Renal cortex interstitium (tissue), 15 donors: ENCODE results near the gene MRPL19. TPM values are rescaled to one million over a fixed set of nuclear protein-coding genes. Genes with fewer than 3 reads are reported as not detected.
A peak's percentile ranks its signal among the peaks of the same experiment; 100 is the strongest.

ENCODE experiments used
- DNase-seq, 11 donors: peaks; one replicate each; pipeline ENCODE4 v3.0.0-alpha.2; 2013; ENCODE audit warnings: low read depth in 9 of 11, low spot score in 4 of 11; ENCODE audit errors: extremely low read depth in 1 of 11
- long read RNA-seq, 16 experiments: transcript quantifications; one replicate each; lab custom pipeline, GENCODE V29; 2026
- polyA plus RNA-seq, 3 donors: library from polyadenylated mRNA; unstranded; fragments of 120-200 nt; gene quantifications; one replicate each; pipeline ENCODE4 v1.2.1, GENCODE V29; 2013; ENCODE audit not compliant: insufficient read length in 3 of 3

The MRPL19 gene
- 10 to 100 TPM; 61.3 to 63.2 (median 62.9) TPM for polyA plus RNA-seq
- long read RNA-seq, donor 1, transcript MRPL19-202 (6 exons, 3,479 nt) = major isoform, 9 of 35 reads
- long read RNA-seq, donor 1, partial matches to known transcripts = 24 of 35 reads
- long read RNA-seq, donor 1, other reads (novel, unspliced or antisense) = 0 of 35 reads
- long read RNA-seq, donor 2, transcript MRPL19-202 (6 exons, 3,479 nt) = major isoform, 16 of 28 reads
- long read RNA-seq, donor 2, partial matches to known transcripts = 12 of 28 reads
- long read RNA-seq, donor 2, other reads (novel, unspliced or antisense) = 0 of 28 reads
- long read RNA-seq, donor 3, transcript MRPL19-202 (6 exons, 3,479 nt) = major isoform, 33 of 64 reads
- long read RNA-seq, donor 3, partial matches to known transcripts = 28 of 64 reads
- long read RNA-seq, donor 3, other reads (novel, unspliced or antisense) = 0 of 64 reads
- long read RNA-seq, donor 4, transcript MRPL19-202 (6 exons, 3,479 nt) = major isoform, 14 of 29 reads
- long read RNA-seq, donor 4, partial matches to known transcripts = 13 of 29 reads
- long read RNA-seq, donor 4, other reads (novel, unspliced or antisense) = 0 of 29 reads
- long read RNA-seq, donor 5 = 0 reads
- long read RNA-seq, donor 6, transcript MRPL19-202 (6 exons, 3,479 nt) = major isoform, 20 of 44 reads
- long read RNA-seq, donor 6, partial matches to known transcripts = 19 of 44 reads
- long read RNA-seq, donor 6, other reads (novel, unspliced or antisense) = 0 of 44 reads
- long read RNA-seq, donor 7, transcript MRPL19-202 (6 exons, 3,479 nt) = major isoform, 20 of 37 reads
- long read RNA-seq, donor 7, partial matches to known transcripts = 8 of 37 reads
- long read RNA-seq, donor 7, other reads (novel, unspliced or antisense) = 5 of 37 reads
- long read RNA-seq, donor 8, transcript MRPL19-202 (6 exons, 3,479 nt) = major isoform, 46 of 95 reads
- long read RNA-seq, donor 8, partial matches to known transcripts = 45 of 95 reads
- long read RNA-seq, donor 8, other reads (novel, unspliced or antisense) = 0 of 95 reads
- long read RNA-seq, donor 9, transcript MRPL19-202 (6 exons, 3,479 nt) = major isoform, 28 of 50 reads
- long read RNA-seq, donor 9, partial matches to known transcripts = 18 of 50 reads
- long read RNA-seq, donor 9, other reads (novel, unspliced or antisense) = 0 of 50 reads
- long read RNA-seq, donor 10, transcript MRPL19-202 (6 exons, 3,479 nt) = major isoform, 17 of 45 reads
- long read RNA-seq, donor 10, partial matches to known transcripts = 26 of 45 reads
- long read RNA-seq, donor 10, other reads (novel, unspliced or antisense) = 0 of 45 reads
- long read RNA-seq, donor 11, transcript MRPL19-202 (6 exons, 3,479 nt) = major isoform, 21 of 36 reads
- long read RNA-seq, donor 11, partial matches to known transcripts = 13 of 36 reads
- long read RNA-seq, donor 11, other reads (novel, unspliced or antisense) = 0 of 36 reads
- long read RNA-seq, donor 12, transcript MRPL19-202 (6 exons, 3,479 nt) = major isoform, 12 of 29 reads
- long read RNA-seq, donor 12, partial matches to known transcripts = 15 of 29 reads
- long read RNA-seq, donor 12, other reads (novel, unspliced or antisense) = 0 of 29 reads
- long read RNA-seq, donor 13, transcript MRPL19-202 (6 exons, 3,479 nt) = major isoform, 34 of 148 reads
- long read RNA-seq, donor 13, partial matches to known transcripts = 102 of 148 reads
- long read RNA-seq, donor 13, other reads (novel, unspliced or antisense) = 8 of 148 reads
- long read RNA-seq, donor 14, transcript MRPL19-202 (6 exons, 3,479 nt) = major isoform, 27 of 53 reads
- long read RNA-seq, donor 14, transcript MRPL19-205 (5 exons, 744 nt) = minor isoform, 6 of 53 reads
- long read RNA-seq, donor 14, partial matches to known transcripts = 11 of 53 reads
- long read RNA-seq, donor 14, other reads (novel, unspliced or antisense) = 7 of 53 reads
- long read RNA-seq, donor 15, transcript MRPL19-202 (6 exons, 3,479 nt) = major isoform, 11 of 17 reads
- long read RNA-seq, donor 15, partial matches to known transcripts = 0 of 17 reads
- long read RNA-seq, donor 15, other reads (novel, unspliced or antisense) = 0 of 17 reads
- long read RNA-seq, donor 16, transcript MRPL19-202 (6 exons, 3,479 nt) = major isoform, 54 of 60 reads
- long read RNA-seq, donor 16, partial matches to known transcripts = 0 of 60 reads
- long read RNA-seq, donor 16, other reads (novel, unspliced or antisense) = 0 of 60 reads

DNA sequence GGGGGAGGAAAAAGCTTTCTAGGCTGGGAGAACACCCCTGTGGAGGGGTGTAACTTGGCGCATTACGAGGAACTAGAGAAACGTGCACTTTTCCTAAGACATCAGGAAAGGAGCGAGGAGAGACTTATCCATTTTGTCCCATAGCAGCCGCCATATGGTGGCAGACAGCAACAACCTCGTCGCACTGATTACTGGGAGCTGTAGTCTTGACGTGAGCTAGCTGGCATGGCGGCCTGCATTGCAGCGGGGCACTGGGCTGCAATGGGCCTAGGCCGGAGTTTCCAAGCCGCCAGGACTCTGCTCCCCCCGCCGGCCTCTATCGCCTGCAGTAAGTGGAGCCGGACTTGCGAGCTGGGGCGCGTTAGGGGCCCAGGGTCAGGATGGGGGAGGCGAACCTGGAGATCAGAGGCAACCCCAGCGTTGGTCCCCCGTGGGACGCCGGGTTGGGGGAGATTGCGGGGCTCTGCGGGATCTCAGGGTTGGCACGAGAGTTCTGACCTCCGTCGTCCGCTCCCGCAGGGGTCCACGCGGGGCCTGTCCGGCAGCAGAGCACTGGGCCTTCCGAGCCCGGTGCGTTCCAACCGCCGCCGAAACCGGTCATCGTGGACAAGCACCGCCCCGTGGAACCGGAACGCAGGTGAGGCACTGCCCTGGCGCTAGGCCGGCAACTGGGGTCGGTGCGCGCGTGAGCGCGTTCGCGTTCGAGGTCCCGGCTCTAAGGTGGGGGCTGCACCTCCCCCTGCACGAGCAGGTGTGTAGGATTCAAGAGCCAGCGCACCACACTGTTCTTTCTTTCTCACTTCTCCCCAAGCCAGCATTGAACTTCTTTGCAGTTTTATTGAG is at the start of gene MRPL19:
MRPL19 (plus strand) TSS at position 201 of the 843 bp plus-strand sequence; CDS start at position 226, 25 bp downstream.
- DNase-seq = peak; percentile 72 to 92 (median 88)

DNA sequence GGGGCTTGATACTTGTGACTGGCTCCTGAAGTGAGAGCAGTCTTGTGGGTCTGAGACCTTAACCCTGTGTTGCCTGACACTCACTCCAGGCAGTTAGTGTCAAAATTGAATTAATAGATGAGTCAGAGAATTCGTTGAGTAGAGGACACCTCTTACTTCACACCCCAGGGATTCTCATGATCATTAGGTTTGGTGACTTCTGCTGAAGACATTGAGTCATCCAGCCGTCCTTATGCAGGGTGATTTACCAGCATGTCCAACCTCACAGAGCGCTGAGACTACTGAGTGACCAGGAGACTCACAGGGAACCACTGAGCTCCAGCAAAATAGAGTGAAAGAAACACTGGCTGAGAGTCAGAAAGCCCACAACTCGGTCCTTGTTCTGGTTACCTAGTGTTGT is 49.8 kb upstream of the MRPL19 start:
- no peak for DNase-seq

DNA sequence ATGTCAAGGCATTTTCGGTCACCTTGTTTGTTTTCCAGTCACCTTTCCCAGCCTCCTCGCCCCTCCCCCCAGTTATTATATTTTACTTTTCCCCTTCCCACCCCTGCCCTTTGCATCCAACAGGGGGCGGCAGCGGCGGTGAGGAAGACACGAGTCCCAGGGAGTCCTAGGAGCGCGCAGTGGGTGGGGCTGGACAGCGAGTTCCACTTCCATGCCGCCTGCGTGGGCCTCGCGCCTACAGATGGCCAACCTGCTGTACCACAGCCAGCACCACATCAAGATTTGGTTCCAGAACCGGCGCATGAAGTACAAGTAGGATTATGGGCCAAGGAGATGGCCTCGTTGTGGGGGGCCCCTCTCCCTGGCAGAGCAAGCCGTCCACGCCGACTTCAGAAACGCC is 48.6 kb upstream of the MRPL19 start:
- DNase-seq = no peak

DNA sequence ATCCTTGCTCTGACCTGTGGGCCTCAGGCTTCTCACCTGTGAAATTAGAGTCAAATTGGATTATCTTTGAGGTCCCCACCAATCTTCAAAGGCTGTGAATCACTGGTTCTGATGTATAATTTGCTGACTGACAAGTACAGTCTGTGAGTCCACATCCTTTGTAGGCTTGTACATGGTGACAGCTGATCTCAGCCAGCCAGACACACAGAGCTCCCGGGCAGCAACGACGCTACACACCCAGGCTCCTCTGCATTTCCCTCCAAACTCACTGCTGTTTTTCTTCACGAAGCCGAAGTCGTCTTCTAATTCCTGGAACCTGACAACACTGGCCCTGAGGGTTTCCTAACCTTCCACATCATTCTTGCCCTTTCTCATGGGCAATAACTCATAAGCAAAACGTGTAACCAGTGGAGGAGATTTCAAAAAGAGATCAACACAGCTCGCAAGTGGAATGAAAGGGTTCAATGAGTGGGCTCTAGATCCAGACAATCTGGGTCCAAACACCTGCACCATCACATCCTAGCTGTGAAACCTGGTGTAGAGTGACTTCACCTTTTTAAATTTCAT is 47.9 kb upstream of the MRPL19 start:
- DNase-seq = no peak

DNA sequence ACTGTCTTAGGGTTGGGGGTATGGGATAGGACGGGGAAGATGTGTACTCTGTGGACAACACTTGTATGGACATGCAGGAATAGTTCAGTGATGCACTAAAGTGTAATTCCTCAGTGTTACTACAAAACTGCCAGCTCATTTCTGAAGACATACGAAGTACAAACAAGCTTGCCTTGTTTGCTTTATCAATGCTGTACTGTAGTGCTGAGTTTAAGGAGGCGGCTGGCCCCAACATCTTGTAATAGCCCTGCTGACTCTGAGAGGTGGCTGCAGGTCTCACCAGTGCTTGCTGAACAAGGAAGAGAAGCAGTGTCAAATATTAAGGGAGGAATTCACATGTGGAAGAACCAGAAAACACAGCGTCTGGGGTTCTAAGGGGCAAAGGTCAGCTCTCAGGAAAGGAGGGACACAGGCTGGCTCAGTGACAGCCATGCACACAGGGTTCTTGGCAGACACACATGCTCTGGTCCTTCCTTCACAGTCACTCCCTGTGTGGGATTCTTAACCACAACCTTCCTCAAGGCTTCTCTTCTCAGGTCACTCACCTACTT is 46.0 kb upstream of the MRPL19 start:
- DNase-seq = no peak

DNA sequence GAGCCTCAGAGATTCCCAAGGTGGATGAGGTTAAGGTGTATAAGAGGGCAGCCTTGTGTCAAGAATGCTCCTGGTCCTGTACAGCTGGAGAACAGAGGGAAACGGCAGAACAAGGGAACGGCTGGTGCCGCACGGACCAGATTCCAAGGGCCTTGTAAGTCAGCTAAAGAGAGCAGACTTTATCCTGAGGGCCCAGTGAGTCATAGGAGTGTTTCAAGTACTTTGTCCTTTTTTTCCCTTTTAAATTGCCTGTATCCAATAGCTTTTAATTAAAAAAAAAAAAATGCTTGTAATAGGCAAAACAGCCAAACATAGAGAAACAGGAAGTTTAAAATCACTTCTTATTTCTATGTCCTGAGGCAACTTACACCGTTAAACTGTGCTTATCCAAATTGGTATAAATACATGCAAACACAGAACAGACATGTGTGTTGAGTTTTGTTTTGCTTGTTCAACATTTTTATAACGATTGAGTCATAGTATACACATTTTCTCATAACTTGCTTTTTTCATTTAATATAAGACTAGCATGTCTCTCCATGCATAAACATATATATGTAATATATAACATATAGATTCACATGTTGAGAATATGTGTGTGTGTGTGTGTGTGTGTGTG is 43.8 kb upstream of the MRPL19 start:
- peak in 1 of 11 donors; percentile 39 for DNase-seq

DNA sequence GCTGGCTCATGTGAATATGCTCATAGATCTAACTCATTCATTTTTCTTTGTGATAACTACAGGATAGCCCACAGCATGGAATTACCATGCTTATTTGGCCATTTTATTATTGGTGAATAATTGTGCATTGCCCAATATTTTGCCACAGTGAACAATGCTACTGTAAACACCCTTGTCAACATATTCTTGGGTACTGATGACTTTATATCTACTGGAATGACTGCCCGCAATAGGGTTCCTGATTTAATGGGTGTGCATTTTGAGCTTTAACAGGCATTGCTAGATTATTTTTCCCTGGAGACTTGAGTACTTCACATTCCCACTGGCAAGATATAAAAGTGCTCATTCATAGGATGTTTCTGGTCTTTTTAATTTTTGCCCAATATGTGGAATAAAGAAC is 43.1 kb upstream of the MRPL19 start:
- DNase-seq = no peak

DNA sequence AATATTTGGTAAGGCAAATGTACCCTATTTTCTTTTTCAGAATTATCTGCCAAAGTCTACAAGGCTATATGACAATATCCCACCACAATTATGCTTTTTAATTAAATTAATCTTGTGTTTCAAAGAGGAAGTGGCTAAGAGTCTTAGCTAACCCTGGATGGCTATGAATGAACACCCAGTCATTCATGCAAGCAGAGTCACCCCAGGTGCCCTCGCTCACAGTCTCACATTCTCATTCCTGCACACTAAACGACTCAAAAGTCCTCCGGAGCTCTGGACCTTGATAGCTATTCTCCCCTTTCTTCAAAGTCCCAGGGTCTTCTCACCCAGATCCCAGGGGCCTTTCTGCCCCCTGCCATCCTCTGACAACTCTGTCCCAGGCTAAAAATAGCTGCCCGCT is 42.1 kb upstream of the MRPL19 start:
- peak in 1 of 11 donors; percentile 50 for DNase-seq

DNA sequence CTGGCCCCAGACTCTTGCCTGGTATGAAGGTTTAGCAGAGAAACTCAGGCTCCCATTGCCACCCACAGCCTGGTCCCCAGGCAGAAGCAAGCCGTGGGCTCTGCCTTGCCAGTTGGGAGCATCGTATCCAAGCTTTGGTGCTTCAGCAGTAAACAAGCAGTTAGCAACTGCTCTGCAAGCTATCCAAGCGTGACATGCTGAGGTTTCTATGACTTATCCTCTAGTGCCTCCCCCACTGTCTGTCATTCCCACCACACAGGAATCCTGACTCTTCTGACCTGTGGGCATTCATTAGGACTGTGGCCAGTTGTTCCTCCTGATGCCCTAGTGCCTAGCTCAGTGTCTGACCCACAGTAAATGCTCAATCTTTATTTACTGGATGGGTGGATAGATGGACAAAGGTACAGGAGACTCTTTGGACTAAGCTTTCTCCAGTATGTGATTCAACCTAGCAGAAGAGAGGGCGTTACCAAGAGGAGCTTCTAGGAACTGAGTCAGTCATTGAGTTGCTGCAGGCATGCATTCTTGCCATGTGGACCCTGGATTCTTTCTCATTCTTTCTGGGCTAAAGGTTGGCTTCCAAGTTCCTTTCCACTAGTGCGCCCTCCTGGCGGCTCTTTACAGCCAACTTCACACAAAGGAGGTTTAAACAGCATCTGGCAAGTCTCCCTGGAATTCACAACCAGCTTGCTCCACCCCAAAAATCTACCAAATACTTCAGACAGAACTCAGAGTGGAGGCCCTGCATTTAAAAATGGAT is 40.6 kb upstream of the MRPL19 start:
- peak in 2 of 11 donors; percentile 47 to 50 for DNase-seq

DNA sequence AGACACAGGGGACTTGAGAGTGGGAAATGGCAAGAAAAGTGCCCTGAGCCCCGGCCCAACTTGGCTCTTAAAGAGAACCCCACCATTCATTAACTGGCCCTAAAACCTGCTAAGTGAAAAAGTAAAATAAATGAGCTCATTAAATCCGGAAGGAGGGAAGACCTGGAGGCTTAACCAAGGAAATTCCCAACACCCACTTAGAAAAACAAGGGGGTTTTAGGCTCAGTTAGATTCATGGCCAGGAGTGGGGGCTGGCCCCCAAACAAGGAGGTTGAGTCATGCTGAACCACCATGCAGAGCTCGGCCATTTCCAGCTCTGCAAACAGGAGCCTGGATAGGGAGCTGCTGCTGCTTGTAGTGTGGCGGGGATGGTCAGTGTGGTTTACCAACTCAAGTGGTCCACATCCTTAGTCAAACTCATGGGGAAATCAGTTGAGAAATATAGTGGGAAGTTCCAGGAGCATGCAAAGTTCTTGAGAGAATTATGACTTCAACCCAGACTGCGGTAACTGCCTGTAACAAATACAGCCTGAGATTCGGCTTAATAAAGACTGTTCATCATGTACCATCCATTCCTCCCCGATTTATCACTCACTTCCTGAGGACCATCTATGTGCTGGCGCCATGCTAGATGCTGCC is 39.7 kb upstream of the MRPL19 start:
- DNase-seq = no peak

DNA sequence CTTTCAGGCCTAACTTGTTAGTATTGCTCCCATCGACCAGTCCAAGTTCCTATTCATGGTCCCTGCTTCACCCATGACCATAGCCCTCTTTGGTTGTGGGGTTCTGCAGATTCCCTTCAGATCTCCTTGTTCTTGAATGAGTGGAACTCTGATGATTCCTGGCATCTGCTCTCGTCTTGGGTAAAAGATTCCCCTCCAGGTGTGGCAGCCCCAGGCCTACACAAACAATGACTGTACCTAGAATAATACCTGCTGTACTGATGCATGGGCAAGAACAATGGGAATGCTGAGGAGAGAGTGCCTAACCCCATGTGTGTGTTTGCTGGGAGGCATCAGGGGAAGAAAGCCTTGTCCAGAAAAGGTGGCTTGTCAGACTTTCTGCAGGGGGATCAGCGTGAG is 39.2 kb upstream of the MRPL19 start:
- no peak for DNase-seq

DNA sequence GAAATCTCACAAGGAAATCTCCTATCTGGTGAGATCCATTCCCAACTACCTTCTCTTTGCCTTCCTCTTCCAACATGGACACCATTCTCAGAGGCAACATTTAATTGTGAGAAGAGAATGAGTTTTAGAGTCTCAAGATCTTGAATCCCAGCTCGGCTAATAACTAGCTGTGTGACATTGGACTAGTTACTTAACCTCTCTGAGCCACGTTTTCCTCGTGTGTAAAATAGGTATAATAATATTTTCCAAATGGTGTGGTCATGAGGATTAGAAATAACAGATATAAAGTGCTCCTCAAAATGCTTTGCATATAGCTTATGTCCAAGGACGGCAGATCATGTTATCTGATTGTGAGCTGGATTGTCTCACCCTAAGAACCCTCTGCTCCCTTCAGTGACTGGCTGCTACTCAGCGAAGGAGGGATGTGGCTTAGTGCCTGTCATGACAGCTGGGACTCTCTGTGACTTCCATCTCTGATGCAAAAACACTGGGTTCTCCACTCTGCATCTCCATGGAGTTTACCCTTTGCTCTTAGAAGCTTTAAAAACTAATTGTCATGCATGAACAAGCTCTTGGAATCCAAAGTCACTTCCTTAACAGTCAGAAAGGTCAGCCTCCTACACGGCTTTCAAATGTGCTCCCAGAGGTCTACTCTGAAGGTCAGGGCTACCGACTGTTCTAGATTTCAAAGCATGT is 38.4 kb upstream of the MRPL19 start:
- peak in 7 of 11 donors; percentile 47 to 86 (median 73) for DNase-seq

DNA sequence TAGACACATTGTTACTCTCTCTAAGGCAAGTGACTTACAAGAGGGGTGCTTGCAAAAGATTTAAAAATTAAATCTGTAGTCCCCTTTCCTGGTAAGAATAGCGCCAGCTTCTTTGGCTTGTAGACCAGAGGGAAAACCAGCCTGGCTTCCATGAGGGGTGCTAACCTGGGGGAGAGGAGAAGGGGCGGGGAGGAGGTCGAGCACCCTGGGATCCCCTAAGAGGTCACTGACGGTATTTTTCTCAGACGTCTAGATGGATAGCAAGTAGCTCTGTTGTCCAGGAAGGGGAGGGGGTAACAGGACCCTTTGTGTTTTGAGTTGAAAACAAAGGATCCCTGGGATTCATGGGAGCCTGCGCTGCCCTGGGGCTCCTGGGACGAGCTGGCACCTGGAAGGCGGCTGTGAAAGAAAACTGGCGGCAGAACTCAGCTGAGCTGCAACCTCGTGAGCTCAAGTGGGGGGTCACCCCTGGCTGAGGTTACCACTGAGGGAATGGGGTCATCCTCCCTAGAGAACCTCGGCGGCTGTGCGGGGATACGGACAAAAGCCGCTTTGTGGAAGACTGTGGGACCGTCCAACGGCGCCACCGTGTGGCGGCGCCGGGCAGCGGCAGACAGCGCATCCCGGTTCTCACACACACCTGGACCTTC is 37.8 kb upstream of the MRPL19 start:
- DNase-seq = peak in 5 of 11 donors; percentile 44 to 83 (median 69)
